NCI-H128 (cell line): Measurements from ENCODE around the gene SPRR4.
"Not testable (repeated sequence)": the region's sequence is repeated elsewhere in the genome, so short reads cannot be mapped to it uniquely, and the experiment has no call there.

Experiments
- DNase-seq: peaks from one replicate; lab custom pipeline; 2025; ENCODE audit not compliant: unreplicated experiment; lab: John Stamatoyannopoulos, UW

SPRR4 gene

DNA sequence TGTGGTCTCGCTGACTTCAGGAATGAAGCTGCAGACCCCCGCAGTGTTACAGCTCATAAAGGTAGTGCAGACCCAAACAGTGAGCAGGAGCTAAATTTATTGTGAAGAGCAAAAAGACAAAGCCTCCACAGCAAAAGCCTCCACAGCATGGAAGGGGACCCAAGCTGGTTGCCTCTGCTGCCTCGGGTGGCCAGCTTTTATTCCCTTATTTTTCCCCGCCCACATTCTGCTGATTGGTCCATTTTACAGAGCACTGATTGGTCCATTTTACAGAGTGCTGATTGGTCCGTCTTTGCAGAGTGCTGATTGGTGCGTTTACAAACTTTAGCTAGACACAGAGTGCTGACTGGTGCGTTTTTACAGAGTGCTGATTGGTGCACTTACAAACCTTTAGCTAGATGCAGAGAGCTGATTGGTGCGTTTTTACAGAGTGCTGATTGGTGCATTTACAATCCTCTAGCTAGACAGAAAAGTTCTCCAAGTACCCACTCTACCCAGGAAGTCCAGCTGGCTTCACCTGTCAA lies 40.8 kb downstream of the SPRR4 start:
- DNase-seq: not testable (repeated sequence)

DNA sequence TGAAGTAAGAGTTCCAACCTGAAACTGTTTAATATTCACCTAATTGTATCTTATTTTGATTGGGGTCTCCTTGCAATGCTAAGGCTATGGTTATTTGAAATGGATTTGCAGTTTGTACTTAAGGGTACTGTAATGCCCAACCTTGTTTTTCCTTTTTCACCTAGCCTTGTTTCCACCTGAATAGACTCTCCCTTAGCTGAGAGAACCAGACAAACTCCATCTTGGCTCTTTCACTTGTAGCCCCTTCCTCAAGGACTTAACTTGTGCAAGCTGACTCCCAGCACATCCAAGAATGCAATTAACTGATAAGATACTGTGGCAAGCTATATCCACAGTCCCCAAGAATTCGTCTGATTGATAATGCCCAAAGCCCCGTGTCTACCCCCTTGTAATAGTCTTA lies 51.4 kb downstream of the SPRR4 start:
- DNase-seq: not testable (repeated sequence)
